ENCODE data around the gene G0S2. TPM values are rescaled to one million over a fixed set of nuclear protein-coding genes. Genes with fewer than 3 reads are reported as not detected.

Gene G0S2
- total and polyA plus RNA-seq, 2 experiments from 2014 or later: 3.2 to 8.2 TPM

DNA sequence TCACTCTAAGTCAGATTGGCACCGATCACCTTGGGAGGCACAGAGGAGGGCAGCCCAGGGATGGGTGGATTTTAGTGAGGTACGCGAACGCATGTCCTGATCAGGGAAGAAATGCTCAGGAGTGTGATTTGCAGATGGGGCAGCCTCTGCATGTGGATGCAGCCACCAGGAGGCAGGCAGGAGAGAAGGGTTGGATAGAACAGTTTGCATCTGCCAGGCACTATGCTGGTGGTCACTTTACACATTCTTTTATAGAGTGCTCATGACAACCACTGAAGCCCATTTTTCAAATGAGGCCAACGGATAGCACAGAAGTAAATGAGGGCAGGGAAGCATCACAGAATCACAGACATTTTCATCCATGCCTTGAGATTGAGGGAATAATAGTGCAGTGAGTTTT, 28.7 kb upstream of the G0S2 start:
- no peaks in the 10 kb centered on the region for H4K20me1 ChIP-seq (replicated peaks; ENCODE audit: insufficient read depth)
- H3K79me2 ChIP-seq (replicated peaks; ENCODE audit: insufficient read depth): no peaks in the 10 kb centered on the region
- no peaks in the 10 kb centered on the region for H3K27me3 ChIP-seq (ENCODE audit: insufficient read depth)
- no peaks in the 10 kb centered on the region for H3K36me3 ChIP-seq (ENCODE audit: insufficient read depth)
- H3K27ac ChIP-seq (ENCODE audit: low read depth): no peak overlapping the region
- peak; percentile 59 for DNase-seq (ENCODE audit: low spot score)
- H3K4me1 Mint-ChIP-seq: peaks cover 7% of the 10 kb centered on the region
- no peaks in the 10 kb centered on the region for H3F3A ChIP-seq (replicated peaks; ENCODE audit: low read depth)
- peak; percentile 88 for ATAC-seq
- peaks cover 6% of the 10 kb centered on the region for H3K27me3 Mint-ChIP-seq (ENCODE audit: insufficient read depth, low read depth, poor library complexity)
- H3K4me2 ChIP-seq: no peak overlapping the region
- H3K4me1 ChIP-seq (ENCODE audit: insufficient read depth): no peaks in the 10 kb centered on the region
- H3K4me3 ChIP-seq: no peak overlapping the region
- H3K36me3 Mint-ChIP-seq (ENCODE audit: low read depth): no peaks in the 10 kb centered on the region
- H3K27ac Mint-ChIP-seq: no peak overlapping the region
- H3K4me3 Mint-ChIP-seq: no peak overlapping the region
- peak overlapping the region; percentile 70 for H2AFZ ChIP-seq
- no peaks in the 10 kb centered on the region for H3K9me2 ChIP-seq (ENCODE audit: insufficient read depth)
- TF ChIP-seq, protein P1, sequence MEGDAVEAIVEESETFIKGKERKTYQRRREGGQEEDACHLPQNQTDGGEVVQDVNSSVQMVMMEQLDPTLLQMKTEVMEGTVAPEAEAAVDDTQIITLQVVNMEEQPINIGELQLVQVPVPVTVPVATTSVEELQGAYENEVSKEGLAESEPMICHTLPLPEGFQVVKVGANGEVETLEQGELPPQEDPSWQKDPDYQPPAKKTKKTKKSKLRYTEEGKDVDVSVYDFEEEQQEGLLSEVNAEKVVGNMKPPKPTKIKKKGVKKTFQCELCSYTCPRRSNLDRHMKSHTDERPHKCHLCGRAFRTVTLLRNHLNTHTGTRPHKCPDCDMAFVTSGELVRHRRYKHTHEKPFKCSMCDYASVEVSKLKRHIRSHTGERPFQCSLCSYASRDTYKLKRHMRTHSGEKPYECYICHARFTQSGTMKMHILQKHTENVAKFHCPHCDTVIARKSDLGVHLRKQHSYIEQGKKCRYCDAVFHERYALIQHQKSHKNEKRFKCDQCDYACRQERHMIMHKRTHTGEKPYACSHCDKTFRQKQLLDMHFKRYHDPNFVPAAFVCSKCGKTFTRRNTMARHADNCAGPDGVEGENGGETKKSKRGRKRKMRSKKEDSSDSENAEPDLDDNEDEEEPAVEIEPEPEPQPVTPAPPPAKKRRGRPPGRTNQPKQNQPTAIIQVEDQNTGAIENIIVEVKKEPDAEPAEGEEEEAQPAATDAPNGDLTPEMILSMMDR (conservative IDR thresholded peaks at IDR 0.05; ENCODE audit: low read depth in 2 of 2): peak; percentile 54 to 71
- TF ChIP-seq, protein P2, sequence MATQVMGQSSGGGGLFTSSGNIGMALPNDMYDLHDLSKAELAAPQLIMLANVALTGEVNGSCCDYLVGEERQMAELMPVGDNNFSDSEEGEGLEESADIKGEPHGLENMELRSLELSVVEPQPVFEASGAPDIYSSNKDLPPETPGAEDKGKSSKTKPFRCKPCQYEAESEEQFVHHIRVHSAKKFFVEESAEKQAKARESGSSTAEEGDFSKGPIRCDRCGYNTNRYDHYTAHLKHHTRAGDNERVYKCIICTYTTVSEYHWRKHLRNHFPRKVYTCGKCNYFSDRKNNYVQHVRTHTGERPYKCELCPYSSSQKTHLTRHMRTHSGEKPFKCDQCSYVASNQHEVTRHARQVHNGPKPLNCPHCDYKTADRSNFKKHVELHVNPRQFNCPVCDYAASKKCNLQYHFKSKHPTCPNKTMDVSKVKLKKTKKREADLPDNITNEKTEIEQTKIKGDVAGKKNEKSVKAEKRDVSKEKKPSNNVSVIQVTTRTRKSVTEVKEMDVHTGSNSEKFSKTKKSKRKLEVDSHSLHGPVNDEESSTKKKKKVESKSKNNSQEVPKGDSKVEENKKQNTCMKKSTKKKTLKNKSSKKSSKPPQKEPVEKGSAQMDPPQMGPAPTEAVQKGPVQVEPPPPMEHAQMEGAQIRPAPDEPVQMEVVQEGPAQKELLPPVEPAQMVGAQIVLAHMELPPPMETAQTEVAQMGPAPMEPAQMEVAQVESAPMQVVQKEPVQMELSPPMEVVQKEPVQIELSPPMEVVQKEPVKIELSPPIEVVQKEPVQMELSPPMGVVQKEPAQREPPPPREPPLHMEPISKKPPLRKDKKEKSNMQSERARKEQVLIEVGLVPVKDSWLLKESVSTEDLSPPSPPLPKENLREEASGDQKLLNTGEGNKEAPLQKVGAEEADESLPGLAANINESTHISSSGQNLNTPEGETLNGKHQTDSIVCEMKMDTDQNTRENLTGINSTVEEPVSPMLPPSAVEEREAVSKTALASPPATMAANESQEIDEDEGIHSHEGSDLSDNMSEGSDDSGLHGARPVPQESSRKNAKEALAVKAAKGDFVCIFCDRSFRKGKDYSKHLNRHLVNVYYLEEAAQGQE (IDR thresholded peaks at IDR 0.05; ENCODE audit: unreplicated experiment): no peak
- H3K9me3 Mint-ChIP-seq: no peaks in the 10 kb centered on the region; the same call in 2 of the 3 replicates

DNA sequence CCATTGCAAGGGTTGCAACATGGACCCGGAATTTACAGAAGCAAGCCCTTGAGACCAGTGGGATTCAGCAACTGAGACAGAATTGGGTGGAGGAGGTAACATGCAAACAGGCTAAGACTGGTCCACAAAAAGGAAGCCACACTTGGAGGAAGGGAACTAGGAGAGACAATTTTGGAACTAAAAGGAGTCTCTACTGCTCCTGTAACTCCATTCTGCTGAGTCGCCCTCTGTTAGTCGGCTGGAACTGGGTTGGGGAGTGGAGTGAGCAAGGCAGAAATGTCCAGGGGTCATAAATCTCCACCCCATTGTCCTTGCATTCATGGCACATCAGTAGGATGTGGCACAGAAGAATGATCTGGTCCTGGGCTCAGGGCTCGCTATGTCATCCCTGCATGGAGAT, 28.1 kb upstream of the G0S2 start:
- DNase-seq (ENCODE audit: low spot score) (no peak), ATAC-seq (no peak)
- H3K27me3 ChIP-seq (ENCODE audit: insufficient read depth): no peaks in the 10 kb centered on the region
- no peak overlapping the region for H3K4me3 ChIP-seq
- Mint-ChIP-seq H3K4me3 (no peak overlapping the region), H3K36me3 (ENCODE audit: low read depth) (no peaks in the 10 kb centered on the region), H3K4me1 (peaks cover 9% of the 10 kb centered on the region), H3K9me3 (no peaks in the 10 kb centered on the region; the same call in 2 of the 3 replicates), H3K27me3 (ENCODE audit: insufficient read depth, low read depth, poor library complexity) (peaks cover 6% of the 10 kb centered on the region), H3K27ac (no peak overlapping the region)
- H3K4me1 ChIP-seq (ENCODE audit: insufficient read depth): no peaks in the 10 kb centered on the region
- no peak overlapping the region for H3K27ac ChIP-seq (ENCODE audit: low read depth)
- TF ChIP-seq CREB1 (CRISPR knock-in tag; IDR thresholded peaks at IDR 0.05; ENCODE audit: low read depth) (no peak), JUNB (IDR thresholded peaks at IDR 0.05; ENCODE audit: unreplicated experiment) (no peak), ZNF331 (CRISPR knock-in tag; IDR thresholded peaks at IDR 0.05; ENCODE audit: low read depth) (no peak), ZNF114 (CRISPR knock-in tag; IDR thresholded peaks at IDR 0.05) (no peak), NANOG (IDR thresholded peaks at IDR 0.05; ENCODE audit: borderline replicate concordance) (no peak), EZH2phosphoT487 (IDR thresholded peaks at IDR 0.05; ENCODE audit: unreplicated experiment) (no peak), STAT1 (IDR thresholded peaks at IDR 0.05; ENCODE audit: unreplicated experiment) (no peak)
- TF ChIP-seq, protein P2 (IDR thresholded peaks at IDR 0.05; ENCODE audit: unreplicated experiment): no peak
- TF ChIP-seq, protein P3, sequence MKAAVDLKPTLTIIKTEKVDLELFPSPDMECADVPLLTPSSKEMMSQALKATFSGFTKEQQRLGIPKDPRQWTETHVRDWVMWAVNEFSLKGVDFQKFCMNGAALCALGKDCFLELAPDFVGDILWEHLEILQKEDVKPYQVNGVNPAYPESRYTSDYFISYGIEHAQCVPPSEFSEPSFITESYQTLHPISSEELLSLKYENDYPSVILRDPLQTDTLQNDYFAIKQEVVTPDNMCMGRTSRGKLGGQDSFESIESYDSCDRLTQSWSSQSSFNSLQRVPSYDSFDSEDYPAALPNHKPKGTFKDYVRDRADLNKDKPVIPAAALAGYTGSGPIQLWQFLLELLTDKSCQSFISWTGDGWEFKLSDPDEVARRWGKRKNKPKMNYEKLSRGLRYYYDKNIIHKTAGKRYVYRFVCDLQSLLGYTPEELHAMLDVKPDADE (IDR thresholded peaks at IDR 0.05): no peak
- TF ChIP-seq, protein P1 (conservative IDR thresholded peaks at IDR 0.05; ENCODE audit: low read depth in 2 of 2): no peak
- no peaks in the 10 kb centered on the region for H4K20me1 ChIP-seq (replicated peaks; ENCODE audit: insufficient read depth)
- H3K9me2 ChIP-seq (ENCODE audit: insufficient read depth): no peaks in the 10 kb centered on the region
- no peak overlapping the region; the same call in 1 of the 2 replicates for H2AFZ ChIP-seq
- H3K4me2 ChIP-seq: no peak overlapping the region
- no peaks in the 10 kb centered on the region for H3F3A ChIP-seq (replicated peaks; ENCODE audit: low read depth)
- no peaks in the 10 kb centered on the region for H3K36me3 ChIP-seq (ENCODE audit: insufficient read depth)
- no peaks in the 10 kb centered on the region for H3K79me2 ChIP-seq (replicated peaks; ENCODE audit: insufficient read depth)
